Loucy (cell line): ENCODE data around the gene LRTM1.

Experiments used
- H2AFZ ChIP-seq: fragments of 200-600 bp; sonication (generic); 2 replicates; pipeline ENCODE4 v1.6.0; 2016; ENCODE audit warnings: antibody characterized with exemption, mild to moderate bottlenecking, low read length, moderate library complexity
- H3F3A ChIP-seq: fragments of 200-600 bp; 2 replicates; pipeline ENCODE4 v1.6.0; 2016; ENCODE audit warnings: antibody characterized with exemption, low read depth, mild to moderate bottlenecking
- H3K27me3 ChIP-seq: fragments of 200-600 bp; sonication (generic); 2 replicates; pipeline ENCODE4 v1.6.1; 2014; ENCODE audit warnings: low read length, mild to moderate bottlenecking; ENCODE audit not compliant: insufficient read depth, poor library complexity, severe bottlenecking
- H3K36me3 ChIP-seq: fragments of 200-600 bp; sonication (generic); 2 replicates; pipeline ENCODE4 v1.6.1; 2016; ENCODE audit warnings: low read length; ENCODE audit not compliant: insufficient read depth
- H3K4me1 ChIP-seq: fragments of 200-600 bp; sonication (generic); 2 replicates; pipeline ENCODE4 v1.5.1; 2014; ENCODE audit warnings: low read length, mild to moderate bottlenecking; ENCODE audit not compliant: insufficient read depth, poor library complexity, severe bottlenecking
- H3K4me2 ChIP-seq: fragments of 200-600 bp; sonication (generic); 2 replicates; pipeline ENCODE4 v1.6.0; 2014; ENCODE audit warnings: antibody characterized with exemption, low read length, low read depth, mild to moderate bottlenecking; ENCODE audit not compliant: poor library complexity, severe bottlenecking
- H3K4me3 ChIP-seq: fragments of 200-600 bp; sonication (generic); 2 replicates; pipeline ENCODE4 v1.5.1; 2014; ENCODE audit warnings: low read length, mild to moderate bottlenecking, mixed read lengths; ENCODE audit not compliant: poor library complexity, severe bottlenecking
- H3K79me2 ChIP-seq: fragments of 200-600 bp; sonication (generic); 2 replicates; pipeline ENCODE4 v1.6.1; 2014; ENCODE audit warnings: low read length; ENCODE audit not compliant: insufficient read depth
- H3K9ac ChIP-seq: fragments of 200-600 bp; sonication (generic); 2 replicates; pipeline ENCODE4 v1.6.0; 2014; ENCODE audit warnings: mild to moderate bottlenecking, low read depth, low read length, moderate library complexity; ENCODE audit not compliant: poor library complexity, severe bottlenecking
- H3K9me2 ChIP-seq: fragments of 200-600 bp; sonication (generic); replicated peaks from 2 replicates; pipeline ENCODE4 v1.6.1; 2016; ENCODE audit warnings: low read depth, low read length, mixed read lengths
- H3K9me3 ChIP-seq: fragments of 200-600 bp; sonication (generic); 2 replicates; pipeline ENCODE4 v1.6.1; 2014; ENCODE audit warnings: mild to moderate bottlenecking, antibody characterized with exemption, low read length, low read depth; ENCODE audit not compliant: insufficient read depth
- H4K20me1 ChIP-seq: fragments of 200-600 bp; sonication (generic); 2 replicates; pipeline ENCODE4 v1.6.0; 2014; ENCODE audit warnings: antibody characterized with exemption, low read length, mild to moderate bottlenecking; ENCODE audit not compliant: insufficient read depth, poor library complexity, severe bottlenecking
- CTCF ChIP-seq: fragments of 200-600 bp; sonication (generic); conservative IDR thresholded peaks from 2 replicates; pipeline ENCODE4 v1.5.1; 2014; ENCODE audit warnings: mild to moderate bottlenecking, antibody characterized with exemption, low read length
- EZH2phosphoT487 ChIP-seq: fragments of 200-600 bp; IDR thresholded peaks from 2 replicates; pipeline ENCODE4 v1.6.1; 2018; ENCODE audit warnings: antibody characterized with exemption, mild to moderate bottlenecking, moderate library complexity, borderline replicate concordance

Gene LRTM1

GRCh38 chr3:54936561-54936960, 8.7 kb upstream of the LRTM1 start:
- Histone ChIP-seq H3K36me3 (no peaks in the 10 kb centered on the region), H3K4me1 (peaks cover 17% of the 10 kb centered on the region), H3K79me2 (no peaks in the 10 kb centered on the region), H3K4me2 (no peak overlapping the region), H3K27me3 (no peaks in the 10 kb centered on the region), H2AFZ (no peak overlapping the region), H4K20me1 (no peaks in the 10 kb centered on the region), H3K9me3 (no peaks in the 10 kb centered on the region), H3K9ac (no peak overlapping the region), H3F3A (no peaks in the 10 kb centered on the region), H3K9me2 (no peaks in the 10 kb centered on the region), H3K4me3 (no peak overlapping the region)
- TF ChIP-seq EZH2phosphoT487 (no peak), CTCF (no peak)

GRCh38 chr3:54935869-54936268, 8.0 kb upstream of the LRTM1 start:
- no peaks in the 10 kb centered on the region for H3K9me3 ChIP-seq
- H3K36me3 ChIP-seq, result no peaks in the 10 kb centered on the region
- no peaks in the 10 kb centered on the region for H3K27me3 ChIP-seq
- no peak overlapping the region for H3K4me2 ChIP-seq
- TF ChIP-seq CTCF (no peak), EZH2phosphoT487 (no peak)
- no peaks in the 10 kb centered on the region for H3F3A ChIP-seq
- H3K4me1 ChIP-seq, result peaks cover 17% of the 10 kb centered on the region
- no peaks in the 10 kb centered on the region for H4K20me1 ChIP-seq
- no peak overlapping the region for H3K4me3 ChIP-seq
- no peaks in the 10 kb centered on the region for H3K9me2 ChIP-seq
- no peaks in the 10 kb centered on the region for H3K79me2 ChIP-seq
- H3K9ac ChIP-seq, result no peak overlapping the region
- no peak overlapping the region for H2AFZ ChIP-seq

GRCh38 chr3:54932606-54933005, 4.7 kb upstream of the LRTM1 start:
- H2AFZ ChIP-seq, result no peak overlapping the region
- H3K27me3 ChIP-seq, result no peaks in the 10 kb centered on the region
- H3F3A ChIP-seq, result no peaks in the 10 kb centered on the region
- no peaks in the 10 kb centered on the region for H3K36me3 ChIP-seq
- H3K4me2 ChIP-seq, result no peak overlapping the region
- H3K9me2 ChIP-seq, result no peaks in the 10 kb centered on the region
- H3K9ac ChIP-seq, result no peak overlapping the region
- H3K9me3 ChIP-seq, result no peaks in the 10 kb centered on the region
- no peaks in the 10 kb centered on the region for H4K20me1 ChIP-seq
- no peaks in the 10 kb centered on the region for H3K4me1 ChIP-seq
- no peak for TF ChIP-seq CTCF
- no peak for TF ChIP-seq EZH2phosphoT487
- H3K4me3 ChIP-seq, result no peak overlapping the region
- H3K79me2 ChIP-seq, result no peaks in the 10 kb centered on the region
